HG03139 (cell line): ENCODE results near the gene SF1.

Experiments
- ATAC-seq: cut with Tn5 transposase; IDR thresholded peaks from one replicate; pipeline ENCODE4 v1.9.1; 2021; ENCODE audit not compliant: unreplicated experiment

The SF1 gene

DNA sequence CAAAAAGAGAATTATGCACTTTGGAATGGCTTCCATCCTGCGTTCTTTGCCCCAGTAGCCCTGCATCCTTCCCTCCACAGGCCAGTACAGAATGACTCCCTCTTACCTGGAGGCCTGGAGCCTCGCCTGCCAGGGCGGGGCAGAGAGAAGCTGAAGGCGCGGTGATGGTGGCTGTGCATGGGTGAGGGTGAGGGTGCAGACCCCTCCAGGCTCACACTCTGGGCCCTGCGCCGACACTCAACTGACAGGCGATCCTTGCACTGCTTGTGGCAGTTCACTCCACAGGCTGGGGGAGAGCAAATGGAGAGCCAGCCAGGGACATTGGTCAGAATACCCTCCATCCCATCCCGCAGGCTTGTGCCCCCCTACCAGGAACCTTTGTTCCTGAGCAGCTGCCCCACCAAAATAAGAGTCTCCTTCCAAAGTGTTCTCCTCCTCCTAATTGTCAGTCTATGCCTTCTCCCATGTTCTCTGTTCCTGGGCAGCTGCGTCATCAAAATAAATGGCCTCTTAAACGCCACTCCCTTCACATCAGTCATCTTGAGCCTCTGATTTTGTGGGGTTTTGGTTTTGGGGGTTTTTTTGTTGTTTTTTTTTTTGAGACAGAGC is 49.5 kb downstream of the SF1 start:
- ATAC-seq = no peak

DNA sequence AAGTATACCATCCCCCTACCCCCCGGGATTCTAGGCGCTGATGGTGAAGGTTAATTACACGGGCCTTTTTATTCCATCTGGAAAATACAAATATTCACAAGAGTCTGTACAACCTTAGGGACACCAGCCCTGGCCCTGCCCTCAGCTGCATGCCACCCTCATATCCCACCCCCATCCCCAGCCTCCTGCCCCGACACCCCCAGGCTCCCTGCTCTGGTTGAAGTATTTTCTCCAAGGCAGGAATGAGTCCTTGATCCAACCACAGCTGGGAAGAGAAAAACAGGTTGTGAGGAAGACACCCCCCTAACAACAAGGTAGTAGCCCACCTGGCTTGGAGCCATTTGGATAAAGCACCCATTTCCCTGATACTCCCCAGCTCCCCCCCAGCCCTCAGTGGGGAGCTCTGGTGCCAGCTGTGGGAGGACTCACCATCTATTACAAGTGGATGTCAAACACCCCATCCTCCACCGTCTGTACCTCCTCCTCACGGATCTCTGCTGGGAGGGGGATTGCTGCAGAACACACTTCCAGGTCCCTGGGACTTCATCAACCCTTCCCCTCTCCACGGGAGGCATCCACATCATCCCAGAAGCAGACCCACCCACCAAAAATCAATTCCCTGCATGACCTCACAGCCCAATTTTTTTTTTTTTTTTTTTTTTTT is 51.3 kb downstream of the SF1 start:
- ATAC-seq = no peak

DNA sequence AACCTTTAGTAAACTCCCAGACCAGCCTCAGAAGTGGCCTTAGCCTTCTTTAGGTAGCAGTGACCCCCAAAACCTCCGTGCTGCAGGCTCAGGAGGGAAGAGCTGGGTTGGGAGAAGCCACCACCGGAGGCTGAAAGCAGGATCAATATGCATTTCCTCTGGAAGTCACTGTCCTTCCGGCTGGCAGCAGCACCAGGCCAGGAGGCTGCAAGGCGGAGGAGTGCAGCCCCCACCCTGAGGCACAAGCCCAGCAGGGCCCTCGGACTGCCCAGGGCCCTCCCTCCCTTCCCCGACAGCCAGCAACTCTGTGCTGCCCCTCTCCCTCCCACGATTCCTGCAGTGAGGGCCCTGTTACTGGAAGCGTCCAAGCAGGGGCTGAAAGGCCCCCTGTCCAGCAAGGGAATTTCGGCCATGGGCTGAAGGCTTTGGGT is 52.1 kb downstream of the SF1 start:
- no peak for ATAC-seq

DNA sequence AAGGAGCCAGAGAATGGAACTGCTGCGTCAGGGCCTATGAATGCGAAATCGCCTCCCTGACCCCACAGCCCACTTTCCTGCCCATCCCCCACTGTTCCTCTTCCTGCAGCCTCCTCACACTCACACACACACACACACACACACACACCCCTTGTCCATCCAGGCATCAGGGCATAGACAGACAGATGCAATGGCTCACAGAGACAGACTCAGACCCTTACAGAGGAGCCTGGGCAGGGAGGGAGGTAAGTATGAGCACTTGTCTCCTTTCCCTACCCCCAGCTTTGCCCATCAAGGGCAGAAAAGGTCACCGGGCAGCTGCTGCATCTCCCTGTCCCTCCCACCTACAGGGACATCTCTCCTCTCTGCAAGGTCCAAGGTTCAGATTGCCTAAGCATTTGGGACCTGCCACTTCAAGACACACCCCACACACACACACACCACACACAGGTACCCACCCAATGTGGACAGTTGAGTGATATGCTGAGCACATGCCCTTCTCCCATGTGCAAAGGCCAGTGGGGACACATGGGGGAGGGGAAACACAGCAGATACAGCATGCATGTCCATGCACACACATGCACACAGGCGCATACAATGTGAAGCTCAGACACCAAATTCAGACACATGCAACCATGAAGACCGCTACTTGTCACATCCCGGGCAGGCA is 53.3 kb downstream of the SF1 start:
- ATAC-seq = no peak

DNA sequence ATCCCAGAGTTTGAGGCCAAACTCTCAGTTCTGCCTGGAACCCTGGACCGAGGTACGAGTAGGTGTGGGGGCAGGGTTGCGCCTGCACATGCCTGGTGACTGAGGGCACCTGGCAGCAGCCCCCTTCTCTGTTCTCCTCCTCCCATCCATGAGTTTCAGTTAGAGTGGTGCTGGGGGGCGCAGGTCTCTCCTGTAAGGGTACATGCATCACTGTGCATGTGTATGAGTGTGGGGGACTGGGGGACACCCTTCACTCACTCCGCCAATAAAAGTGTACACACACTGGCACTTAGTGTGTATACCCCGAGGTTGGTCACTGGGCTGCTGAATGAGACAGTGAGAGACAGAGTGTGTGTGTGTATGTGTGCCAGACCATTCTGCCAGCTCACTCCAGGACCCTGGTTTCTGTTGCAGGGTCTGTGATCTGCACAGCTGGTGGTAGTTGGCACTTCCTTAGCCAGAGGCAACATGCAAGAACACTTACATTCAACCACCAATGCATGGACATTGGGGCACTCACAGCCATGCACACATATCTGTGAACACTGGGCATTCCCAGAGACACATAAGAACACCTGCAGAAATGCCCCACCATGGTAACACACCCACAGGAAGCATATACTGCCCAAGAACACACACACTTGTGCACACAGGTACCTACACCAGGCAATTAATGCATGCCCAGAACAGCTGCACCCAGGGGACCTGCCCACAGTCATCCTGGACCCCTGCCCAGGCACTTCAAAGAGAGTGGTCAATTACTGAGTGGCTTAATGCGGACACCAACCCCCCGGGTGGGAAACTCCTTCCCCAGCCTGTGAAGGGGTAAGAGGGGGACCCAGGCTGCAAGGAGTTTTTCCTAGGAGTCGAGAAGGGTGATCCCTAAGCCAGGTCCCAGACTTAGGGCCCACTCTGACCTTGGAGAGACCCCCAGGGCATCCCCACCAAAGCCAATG is 54.2 kb downstream of the SF1 start:
- no peak for ATAC-seq

DNA sequence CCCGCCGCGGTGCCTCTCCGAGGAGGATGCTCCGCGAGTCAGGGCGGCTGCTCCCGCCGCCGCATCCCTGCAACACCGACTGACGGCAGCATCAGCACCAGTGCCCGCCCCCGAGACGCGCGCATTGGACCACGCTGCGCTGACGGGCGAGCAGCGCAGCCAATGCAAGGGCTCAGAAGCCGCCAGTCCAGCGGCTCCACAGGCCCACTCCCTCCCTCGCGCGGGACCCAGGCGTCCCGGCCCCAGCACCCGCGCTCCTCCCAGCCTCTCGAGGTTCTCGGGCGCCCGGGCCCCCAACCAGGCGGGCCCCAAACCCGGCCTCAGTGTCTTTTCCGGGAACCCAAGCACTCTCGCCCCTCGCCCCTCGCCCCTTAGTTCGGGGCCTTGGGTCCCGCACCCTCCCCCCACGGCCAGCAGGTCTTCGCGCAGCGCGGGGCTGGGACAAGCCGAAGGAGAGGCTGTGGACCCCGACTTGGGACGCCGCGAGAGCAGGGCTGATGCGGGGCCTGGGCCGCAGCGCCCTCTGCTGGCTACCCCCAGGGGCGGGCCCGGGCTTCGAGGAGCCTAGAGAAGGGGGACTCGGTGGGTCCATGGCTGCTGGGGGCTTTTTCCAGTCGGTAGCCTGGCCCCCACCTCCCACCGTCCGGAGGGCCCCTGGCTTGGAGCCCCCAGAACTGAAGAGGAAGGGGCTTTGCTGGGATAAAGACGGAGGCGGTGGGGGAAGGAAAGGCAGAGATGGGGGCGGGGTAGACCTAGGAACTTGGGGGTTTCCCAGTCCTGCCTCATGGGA is 55.0 kb downstream of the SF1 start, which contains the start of gene NRXN2:
NRXN2 (minus strand) TSS at position 81 of the 790 bp plus-strand sequence. CDS start 9,498 bp downstream, outside the sequence.
- peak; percentile 77 for ATAC-seq

DNA sequence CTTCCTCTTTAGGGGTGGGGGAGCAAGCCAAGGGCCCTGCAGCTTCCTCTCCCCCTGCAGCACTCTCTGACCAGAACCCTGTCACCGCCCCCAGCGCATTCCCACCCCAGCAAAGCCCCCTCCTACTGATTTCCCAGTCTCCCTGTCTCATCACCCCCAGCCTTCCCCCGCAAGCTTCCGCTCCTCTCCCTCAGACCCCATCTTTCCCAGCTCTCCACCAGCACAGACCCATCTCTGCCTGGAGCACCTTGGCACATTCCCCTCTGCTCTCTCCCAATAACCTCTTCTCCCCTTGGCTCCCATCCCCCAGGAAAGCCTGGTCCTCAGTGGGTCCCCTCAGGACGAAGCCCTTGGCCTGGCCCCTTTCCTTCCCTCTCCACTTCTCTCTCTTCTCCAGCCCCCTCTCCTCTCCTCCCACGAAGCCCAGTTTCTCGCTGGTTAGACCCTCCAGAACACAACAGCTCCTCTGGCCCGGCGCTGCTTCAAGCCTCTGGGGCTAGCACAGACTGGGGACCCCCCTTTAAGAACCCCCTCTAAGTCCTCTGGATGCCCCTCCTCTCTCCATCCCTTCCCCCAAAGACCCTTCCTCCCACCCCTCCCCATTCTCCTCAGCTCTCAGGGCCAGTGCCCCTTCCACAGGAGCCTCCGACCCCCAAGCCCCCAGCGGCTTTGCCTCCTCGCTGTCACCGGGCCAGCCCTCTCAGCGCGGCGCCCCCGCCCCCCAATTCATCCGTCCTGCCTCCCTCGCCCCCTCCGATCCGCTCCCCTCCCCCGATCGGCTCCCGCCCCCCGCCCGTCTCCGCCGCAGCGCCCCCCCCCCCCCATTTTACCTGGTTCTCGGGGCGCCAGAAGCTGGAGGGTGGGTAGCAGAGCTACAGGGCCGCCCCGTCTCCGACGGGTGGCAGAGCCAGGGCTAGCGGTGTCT is 55.9 kb downstream of the SF1 start:
- ATAC-seq = no peak

DNA sequence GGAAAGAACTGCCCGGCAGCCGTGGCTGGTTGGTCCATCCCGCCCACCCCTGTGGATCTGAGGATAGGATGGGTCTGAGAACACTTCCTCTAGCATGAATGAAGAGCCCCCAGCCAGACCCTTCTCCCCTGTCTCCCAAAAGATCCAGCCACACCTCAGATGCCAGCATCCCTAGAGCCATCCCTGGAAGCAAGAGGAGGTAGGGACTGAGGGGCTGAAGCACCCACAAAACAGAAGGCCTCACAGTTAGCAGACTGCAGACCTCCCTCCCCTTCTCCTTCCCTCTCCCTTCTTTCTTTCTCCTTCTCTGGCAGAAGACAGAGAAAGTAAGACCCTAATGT is 57.0 kb downstream of the SF1 start:
- no peak for ATAC-seq

DNA sequence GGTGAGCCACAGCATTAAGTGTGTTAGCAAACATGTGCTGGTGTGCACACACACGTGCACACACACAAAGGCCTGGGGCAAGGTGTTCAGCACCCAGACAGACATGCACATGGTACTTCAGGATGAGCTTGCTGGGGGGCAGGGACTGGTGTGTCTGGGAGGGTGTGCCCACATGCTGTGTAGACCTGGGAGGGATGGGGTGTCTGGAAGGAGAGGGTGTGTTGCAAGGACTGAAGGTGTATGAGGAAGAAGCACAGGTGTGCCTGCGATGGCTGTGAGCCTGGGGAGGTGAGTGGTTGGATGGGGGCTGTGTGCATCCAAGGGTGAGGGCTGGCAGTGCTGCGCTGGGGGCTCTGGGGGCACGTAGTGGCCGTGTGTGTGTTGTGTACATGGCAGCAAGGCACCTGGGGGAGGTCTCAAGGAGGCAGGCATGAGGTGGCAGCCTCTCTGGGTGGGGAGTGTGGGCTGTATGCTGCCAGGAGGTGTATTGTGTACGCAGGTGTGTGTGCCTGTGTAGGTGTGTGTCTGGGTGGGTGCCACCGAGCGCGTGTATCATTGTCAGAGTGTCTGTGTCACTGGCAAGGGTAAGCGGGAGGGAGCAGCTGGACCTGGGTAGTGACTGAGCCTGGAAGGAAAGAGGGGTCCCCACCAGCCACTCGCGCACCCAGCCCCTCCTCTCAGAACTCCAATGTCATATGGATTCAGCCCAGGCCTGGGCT is 57.5 kb downstream of the SF1 start:
- no peak for ATAC-seq

DNA sequence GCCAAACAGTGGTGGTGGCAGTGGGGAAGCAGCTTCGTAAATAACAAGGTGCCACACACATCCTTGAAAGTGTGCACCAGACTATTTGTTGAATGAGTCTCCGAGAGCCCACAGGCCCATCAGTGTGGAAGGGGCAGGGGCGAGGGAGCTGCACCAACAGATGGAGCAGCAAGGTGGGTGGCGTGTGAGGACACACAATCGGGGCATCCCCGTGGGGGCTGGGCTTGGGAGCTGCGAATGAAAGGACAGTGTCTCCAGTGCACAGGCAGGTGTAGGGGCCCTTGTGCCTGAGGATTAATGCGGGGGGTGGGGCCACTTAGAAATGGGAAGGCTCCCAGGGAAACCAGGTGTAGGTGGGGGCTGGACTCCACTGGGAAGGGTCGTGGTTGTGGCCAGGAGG is 58.2 kb downstream of the SF1 start:
- ATAC-seq = no peak

DNA sequence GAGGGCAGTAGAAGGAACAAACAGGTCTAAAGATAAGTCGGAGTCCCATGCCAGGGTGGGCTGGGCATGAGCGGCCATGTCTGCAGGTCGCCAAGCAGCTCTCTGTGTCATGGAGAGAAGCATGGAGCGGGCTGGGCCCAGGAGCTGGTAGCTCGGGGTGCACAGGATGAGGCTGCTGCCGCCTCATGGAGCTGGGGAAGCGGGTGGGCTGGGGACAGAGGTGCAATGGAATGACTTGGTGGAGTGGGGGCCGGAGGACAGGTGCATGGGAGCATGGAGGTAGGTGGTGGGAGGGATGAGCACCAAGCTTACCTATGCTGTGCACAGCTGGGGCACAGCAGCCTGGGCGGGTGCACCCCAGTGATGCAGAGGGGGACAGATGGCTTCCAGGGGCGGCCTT is 58.9 kb downstream of the SF1 start:
- ATAC-seq = no peak

DNA sequence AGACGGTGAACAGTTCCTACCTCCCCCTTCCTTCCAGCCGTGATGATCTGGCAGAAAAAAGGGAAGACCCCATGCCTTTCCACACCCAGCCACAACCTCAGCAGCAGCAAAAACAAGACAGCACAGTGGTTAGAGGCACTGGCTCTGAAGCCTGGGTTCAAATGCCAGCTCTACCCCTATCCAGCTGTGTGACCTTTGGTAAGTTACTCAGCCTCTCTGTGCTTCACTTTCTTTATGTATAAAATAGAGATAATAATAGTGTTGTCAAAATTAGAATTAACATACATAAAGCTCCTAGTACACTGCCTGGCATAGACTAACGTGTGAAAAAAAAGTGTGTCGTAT is 59.6 kb downstream of the SF1 start:
- no peak for ATAC-seq

DNA sequence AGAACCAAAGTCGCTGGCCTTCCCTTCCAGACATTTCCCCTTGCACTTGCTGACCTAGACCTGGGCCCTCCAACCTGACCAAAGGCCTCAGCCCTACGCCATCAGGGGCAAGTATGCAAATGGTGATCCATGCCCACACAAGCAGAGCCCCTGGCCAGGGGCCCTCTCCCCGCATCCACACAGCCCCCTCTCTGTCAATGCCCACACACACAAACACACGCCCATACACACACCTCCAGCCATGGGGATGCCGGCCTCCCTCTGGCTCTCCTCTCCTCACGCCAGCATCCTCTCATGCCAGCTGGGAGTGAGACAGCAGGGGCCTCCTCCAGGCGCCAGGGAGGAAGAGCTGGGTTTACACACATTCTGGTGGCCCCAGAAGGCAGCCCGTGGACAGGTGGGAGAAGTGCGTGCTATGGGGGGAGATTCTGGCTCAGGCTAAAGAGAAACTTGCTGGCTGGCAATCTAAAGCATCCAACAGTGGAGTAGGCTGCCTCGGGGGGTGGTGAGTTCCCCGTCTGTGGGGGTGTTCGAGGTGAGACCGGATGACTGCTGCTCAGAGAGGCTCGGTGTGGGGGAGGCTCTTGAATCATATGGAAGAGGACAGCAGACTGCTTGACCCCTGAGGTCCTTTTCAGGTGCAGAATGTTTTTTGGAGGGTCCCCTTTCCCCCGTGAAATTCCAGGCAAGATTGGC is 60.1 kb downstream of the SF1 start:
- ATAC-seq = no peak

DNA sequence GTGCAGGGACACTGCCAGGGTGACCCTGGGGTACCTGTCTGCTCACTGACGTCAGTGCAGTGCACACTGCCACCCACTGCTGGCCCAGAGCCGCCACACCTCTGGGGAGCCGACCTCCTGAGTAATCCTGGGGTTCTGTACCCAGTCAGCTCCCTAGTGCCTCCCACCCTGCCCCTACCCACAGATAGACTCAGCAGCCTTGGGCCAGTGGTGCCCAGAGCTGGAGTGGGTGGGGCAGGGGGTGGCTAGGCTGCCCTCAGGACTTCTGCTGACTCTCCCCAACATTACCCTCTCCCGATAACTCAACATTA is 61.1 kb downstream of the SF1 start:
- no peak for ATAC-seq

DNA sequence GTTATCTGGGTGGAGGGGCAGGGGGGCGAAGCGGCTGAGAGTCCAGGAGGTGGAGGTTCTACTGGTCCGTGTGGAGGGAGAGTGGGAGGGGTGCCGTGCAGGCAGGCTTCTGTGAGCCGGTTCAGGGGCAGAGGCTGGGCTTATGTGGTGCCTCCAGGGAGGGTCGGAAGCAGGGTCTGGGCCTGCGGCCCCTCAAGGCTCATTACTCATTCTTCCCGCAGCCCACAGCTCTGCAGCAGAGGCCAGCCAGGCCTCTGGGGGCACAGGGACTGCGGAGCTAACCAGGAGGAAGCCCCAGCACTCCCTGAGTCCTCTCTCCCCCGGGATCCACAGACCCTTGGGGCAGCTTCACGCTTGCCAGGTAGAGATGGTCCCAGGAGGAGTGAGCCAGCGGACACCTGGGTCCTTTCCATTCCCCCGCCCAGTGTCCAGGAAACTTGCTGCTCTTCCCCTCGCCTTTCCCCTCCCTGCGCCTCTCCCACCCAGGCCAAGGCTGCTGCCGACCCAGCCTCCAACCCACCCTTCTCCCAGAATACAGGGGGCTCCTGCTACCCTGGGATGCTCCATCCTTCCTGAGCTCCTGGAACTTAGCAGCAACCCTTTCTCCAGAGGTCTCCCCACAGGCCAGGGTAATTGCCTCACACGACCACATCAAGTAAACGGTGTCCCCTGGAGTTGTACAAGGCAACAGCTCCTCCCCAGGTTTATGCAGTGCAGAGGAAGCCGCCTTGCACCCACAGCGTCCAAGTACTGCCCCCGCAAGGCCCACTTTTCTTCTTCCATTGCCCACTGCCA is 61.7 kb downstream of the SF1 start:
- ATAC-seq = no peak

DNA sequence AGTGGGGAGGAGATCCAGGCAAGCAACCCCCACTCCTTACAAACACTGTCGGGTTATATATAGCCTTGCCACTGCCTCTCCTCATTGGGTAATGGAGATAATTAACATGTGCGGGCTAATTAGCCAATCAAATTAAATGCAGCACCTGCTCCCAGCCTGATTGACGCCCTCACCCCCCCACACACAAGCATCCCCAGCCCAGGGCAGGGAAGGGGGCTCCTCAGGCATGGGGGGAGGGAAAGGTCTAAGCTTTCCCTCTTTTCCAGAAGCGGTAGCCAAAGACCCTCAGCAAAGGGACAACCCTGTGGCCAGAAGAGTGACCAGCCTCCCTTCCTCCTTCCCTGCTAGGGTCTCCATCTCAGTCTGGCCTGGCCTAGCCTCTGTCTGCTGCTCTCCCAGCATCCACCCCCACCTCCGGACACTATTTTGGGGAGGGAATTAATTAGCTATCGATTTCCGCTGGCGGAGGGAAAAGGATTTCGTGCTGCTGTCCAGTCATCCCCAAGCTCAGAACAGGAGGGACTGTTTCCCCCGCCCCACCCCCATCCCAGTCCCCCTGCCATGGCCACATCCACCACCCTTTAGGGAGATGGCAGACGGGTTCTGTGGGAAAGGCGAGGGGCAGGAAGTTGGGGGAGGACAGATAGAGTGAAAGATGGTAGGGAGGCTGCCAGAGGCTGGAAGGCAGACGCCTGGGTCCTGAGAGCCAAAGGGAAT is 62.4 kb downstream of the SF1 start:
- no peak for ATAC-seq

DNA sequence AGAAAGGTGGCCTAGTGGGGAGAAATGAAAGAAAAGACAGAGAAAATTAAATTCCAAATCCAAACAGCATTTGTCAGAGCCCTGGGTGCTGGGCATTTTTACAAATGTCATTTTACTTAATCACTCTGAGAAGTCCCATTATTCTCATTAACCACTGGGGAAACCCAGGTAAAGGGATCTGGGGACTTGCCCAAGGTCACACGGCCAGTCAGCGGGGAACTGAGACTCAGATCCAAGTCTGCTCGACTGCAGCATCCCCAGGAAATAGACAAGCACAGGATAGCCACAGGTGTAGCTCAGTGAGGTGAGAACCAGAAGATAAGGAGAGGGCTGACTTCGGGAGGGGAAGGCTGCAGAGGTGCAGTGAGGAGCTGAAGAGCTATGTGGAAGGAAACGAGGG is 63.2 kb downstream of the SF1 start:
- ATAC-seq = no peak
